SW 1271 (cell line): ENCODE data around the gene SLC9A9.
"Not testable (repeated sequence)": the region's sequence is repeated elsewhere in the genome, so short reads cannot be mapped to it uniquely, and the experiment has no call there.

ENCODE experiments used
- DNase-seq, 2 experiments: peaks; one replicate each; lab custom pipeline; 2025; lab: John Stamatoyannopoulos, UW

The SLC9A9 gene

DNA sequence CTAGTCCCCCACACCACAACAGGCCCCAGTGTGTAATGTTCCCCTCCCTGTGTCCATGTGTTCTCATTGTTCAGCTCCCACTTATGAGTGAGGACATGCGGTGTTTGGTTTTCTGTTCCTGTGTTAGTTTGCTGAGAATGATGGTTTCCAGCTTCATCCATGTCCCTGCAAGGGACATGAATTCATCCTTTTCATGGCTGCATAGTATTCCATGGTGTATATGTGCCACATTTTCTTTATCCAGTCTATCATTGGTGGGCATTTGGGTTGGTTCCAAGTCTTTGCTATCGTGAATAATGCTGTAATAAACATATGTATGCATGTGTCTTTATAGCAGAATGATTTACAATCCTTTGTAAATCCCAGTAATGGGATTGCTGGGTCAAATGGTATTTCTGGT is 152.9 kb downstream of the SLC9A9 start:
- not testable (repeated sequence) for DNase-seq

DNA sequence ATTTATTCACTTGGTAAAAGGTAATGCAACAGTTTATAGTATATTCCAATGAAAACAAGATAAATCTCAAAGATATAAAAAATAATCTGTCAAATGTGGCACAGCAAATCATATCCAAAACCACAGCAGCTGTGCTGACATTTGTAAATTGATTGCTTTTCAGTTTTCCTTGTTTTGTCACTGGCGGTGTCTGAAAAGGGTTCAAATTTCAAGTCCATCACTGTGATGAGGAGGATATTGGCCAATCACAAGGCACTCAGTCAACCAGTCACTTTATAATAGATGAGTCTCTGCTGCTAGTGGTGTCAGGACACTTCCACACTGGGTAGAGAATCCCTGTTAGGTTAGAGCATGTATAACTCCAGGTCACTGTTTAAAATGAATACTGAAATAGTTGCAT is 154.8 kb downstream of the SLC9A9 start:
- no peak for DNase-seq

DNA sequence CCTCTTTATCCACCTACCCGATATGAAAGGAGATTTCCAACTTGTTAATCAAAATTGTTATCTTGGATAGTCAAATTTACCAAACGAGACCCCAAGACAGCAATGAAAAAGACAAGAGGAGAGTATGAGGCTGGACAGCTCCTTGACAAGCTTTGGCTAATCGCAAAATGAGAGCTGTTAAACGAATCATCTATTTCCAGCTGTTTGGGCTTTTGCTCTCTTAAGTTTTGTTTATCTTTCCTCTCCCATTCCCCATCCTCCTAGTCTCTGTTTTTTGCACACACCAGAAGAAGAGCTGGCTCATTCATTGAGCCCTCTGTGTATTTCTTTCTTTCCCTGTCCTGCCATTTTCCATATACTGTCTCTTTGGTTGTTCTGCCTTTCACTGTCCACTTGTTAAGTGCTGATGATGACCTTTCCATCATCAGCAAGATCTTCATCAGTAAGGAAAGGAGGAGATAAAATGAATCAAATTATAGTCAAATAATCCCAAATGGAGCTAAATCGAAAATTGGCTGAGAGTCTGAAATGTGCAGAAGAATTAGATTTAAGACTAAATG is 161.6 kb downstream of the SLC9A9 start:
- DNase-seq: no peak

DNA sequence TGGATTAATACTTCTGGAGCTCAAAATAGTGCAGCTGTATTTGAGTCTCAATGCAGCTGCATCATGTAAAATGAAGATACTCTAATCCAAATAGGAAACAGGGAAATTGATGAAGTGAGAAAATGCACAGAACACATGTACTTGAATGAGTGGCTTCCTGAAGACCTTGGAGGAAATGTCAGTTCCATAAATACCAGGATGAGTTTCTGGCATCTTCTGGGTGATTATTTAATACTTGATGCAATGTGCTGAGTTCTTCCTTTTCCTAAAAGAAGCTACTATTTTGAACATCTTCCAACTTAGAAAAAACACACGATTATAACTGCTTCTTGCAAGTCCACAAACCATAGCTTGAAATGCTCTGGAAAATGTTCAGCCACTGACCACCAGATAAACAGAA is 162.8 kb downstream of the SLC9A9 start:
- no peak for DNase-seq

DNA sequence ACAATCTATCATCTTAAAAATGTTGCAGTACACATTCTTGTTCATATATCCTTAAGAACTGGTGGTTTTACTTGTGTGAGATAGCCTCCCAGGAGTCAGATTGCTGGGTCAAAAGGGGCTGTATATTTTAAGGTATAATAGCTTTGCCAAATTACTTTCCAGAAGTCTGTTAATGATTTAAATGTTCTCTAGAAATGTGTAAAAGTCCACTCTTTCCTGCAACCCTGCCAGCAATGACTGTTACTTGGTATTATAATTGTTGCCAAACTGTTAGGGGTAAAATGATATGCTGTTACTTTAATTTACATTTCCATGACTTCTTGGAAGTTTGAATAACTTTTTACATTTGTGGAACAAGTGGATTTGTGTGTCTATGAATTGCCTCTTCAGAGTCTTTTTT is 170.8 kb downstream of the SLC9A9 start:
- no peak for DNase-seq

DNA sequence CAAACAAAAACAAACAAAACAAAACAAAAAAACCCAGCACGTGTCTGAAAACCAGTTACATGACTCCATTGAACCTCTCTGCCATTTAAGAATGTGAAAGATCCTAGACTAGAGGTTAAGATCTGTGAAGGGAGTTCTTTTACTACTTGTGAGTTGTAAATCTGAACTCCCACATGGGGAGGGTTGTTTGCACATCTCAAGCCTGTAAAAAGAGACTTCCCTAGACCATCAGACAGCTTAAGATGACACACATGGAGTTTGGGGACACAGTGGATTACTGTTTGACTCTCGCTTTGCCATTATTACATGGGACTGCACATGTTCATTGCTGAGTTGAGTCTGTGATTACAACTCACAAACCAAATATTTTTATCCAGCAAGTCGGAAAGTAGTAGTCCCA is 171.5 kb downstream of the SLC9A9 start:
- DNase-seq: no peak

DNA sequence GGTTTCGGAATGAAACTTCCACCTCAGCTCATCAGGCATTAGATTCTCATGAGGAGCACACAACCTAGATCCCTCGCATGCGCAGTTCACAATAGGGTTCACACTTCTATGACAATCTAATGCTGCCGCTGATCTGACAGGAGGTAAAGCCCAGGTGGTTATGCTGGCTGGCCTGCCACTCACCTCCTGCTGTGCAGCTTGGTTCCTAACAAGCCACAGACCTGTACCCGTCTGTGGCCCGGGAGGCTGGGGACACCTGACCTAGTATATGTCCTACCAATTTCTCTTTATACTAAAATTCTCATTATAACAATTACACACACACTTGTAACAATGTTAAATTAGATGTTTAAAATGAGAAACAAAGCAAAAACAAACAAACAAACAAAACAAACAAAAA is 172.2 kb downstream of the SLC9A9 start:
- no peak for DNase-seq

DNA sequence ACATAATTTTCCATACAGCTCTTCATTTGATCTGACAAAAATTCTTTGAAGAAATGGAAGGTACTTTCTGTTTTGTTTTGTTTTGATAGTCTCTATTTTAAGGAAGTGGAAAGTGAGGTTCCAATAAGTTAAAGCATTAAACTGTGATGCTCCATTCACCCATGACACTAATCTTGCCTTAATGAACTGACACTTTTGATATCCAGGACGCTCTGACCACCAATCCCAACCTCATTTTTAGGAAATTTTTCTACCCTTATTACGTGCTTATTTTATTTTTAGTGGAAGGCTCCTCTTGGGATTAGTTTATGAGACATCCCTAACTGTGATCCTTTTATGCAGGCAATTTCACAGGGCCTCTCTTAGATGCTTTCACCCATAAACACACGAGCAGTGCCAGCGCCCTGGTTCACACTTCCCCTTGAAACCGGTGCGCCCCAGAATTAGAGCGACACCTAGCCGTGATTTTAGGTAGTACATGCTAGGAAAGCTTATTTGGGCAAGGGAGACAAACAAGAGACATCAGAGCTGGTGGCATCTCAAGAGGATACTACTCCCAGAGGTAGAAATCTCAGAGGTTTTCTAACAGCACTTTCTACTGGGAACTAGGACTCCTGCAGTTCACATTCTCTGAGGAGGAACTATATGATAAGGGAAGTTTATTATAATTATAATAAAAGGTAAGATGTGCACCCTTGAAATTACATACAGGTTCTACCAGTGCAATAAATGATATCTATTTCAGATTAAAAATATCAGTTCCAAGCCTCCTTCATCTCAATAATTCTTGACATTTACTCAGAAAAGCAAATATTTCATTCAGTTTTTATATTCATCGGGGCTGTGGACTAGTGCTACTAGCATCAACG is 173.9 kb downstream of the SLC9A9 start:
- DNase-seq: peak in 1 of 2 experiments; percentile 63

DNA sequence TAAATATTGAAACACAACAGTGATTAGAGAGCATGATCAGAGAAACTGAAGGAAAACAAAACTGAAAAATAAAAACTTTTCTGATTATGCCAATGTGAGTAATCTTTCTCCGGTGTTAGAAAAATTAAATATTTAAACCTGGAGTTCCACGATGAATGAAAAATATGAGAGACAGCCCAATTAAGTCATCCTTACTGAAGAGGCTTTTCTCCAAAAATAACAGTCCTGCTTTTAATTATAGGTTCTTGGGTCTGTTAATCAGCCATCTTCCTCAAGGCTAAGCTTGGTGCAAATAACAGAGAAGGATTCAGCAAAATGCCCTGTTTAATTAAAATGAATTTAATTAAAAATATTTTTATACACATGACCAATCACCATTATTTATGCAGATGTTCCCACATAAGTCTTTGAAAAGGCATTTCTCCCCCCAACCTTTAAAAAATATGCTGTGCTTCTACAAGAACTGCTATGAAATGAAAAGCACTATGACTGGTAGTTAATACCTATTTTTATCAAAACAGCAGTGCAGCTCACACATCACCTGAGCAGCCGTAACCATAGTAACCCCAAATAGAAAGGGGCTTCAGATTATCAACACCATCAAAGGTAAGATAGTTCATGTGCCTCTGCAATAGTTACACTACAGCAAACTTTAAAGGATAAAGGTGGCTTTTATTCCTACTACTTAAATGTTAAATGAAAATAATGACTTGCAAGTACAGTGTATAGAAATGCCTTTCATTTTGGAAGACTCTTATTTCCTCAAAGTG is 175.7 kb downstream of the SLC9A9 start:
- DNase-seq: no peak

DNA sequence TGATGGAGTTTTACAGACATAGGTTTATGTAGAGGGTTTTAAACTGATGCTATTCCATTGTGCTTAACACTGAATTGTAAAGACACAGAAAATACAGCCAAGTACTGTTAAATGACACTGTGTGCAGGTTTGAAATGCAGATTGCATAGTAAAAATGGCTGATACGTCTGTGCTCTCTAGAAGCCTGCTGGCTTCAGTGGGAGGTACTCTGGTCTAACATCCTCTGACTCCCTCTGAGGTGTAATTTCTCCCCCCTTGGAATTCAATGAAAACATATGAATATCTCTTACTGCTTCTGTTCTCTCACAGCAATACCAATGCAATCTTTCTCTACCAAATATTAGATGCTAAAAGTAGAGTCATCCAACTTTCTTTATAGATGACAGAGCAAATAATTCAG is 176.6 kb downstream of the SLC9A9 start:
- no peak for DNase-seq

DNA sequence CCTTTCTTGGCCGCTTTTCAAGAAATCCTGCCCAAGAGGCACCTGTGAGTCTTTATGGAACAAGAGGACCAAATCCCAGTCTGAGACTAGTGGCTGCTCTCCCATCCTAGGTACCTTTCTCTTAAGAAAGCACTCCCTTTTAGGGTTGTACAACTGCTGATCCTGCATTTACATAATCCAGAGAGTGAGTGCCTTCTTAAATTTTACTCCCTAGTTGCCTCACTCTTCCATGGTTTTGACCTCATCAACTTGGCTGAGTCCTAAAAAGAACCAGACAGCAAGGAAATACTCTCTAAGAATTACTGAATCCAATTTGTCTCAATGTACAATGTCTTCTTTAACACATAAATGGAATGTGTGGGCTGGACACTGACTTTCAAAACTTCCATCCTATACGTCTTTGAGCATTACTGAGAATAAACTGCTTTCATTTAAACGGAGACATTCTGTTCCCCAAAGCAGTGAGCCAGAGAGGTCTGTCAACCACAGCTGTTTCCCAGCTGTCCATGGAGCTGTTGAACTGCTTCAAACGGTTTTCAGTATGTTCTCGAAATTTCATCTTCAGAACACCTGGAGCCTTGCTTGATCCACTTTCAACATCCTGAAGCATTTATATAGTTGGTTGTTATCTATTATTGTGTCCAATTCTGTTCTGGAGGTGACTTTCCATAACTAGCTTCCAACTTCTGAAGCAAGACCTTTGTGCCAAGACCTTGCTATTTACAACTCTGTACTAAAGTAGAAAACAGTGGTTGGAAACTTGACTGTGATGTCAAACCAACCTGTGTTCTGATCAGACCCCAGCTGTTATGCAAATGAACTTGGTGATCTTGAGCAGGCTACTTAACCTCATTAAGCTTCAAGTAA is 179.1 kb downstream of the SLC9A9 start:
- no peak for DNase-seq

DNA sequence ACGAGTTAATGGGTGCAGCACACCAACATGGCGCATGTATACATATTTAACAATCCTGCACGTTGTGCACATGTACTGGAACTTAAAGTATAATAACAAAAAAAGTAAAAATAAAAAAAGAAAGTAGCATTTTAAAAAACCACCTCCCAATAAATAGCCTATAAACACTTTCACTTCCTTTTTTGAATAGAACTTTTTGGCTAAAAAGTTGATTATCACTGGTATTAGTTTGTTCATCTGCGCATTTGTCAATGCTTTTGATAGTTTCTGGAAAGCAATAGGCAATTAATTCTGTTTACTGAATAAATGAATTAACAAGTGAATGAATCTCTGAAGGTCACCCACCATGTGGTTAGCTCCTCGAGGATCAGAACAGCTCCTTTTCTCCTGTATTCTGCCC is 179.9 kb downstream of the SLC9A9 start:
- DNase-seq: no peak

DNA sequence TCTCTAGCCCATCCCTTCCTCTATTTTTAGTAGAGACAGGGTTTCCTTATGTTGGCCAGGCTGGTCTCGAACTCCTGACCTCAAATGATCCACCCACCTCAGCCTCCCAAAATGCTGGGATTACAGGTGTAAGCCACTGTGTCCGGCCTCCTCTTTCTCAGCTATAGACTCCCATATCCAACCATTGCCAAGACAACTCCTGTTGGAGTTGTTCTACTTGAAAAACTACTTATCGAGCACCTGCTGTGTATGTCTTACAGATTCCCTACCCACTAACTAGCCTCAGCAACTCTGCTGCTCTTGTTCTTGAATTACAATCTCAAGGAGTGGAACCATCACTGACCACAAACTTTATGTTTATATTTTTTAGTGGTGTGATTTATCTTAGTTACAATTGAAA is 186.6 kb downstream of the SLC9A9 start:
- no peak for DNase-seq

DNA sequence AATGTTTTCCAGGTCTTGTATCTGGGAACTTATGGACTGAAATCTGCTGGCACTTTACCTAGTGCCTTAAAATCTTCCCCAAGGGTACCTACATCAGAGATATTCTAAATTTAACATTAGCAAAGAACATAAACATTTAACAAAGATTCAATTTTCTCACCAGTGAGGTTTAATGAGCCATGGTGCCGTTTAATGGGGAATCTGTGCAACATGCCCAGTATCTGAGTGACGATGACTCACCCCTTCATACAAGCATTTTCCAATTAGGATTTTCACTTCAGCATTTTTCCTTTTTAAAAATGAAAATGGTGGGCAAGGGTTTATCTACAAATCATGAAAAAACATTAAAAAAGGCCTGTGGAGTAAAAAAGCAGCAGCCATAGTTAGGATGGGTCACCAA is 189.4 kb downstream of the SLC9A9 start:
- no peak for DNase-seq

DNA sequence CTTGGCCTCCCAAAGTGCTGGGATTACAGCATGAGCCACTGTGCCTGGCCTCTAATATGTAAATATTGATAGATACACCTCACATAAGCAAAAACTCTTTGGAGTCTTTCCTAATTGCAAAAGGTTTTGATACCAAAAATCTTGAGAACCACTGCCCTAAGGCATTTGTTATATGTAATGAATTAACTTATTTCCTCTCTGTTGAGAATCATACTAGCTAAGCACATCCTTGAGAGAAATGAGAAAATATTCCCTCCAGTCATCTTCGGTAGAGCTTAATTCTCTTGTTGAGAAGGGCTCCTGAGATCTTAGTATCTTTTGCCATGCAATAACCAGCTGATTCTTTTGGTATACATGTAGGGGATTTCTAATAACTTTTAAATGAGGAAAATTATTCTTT is 190.2 kb downstream of the SLC9A9 start:
- DNase-seq: no peak

DNA sequence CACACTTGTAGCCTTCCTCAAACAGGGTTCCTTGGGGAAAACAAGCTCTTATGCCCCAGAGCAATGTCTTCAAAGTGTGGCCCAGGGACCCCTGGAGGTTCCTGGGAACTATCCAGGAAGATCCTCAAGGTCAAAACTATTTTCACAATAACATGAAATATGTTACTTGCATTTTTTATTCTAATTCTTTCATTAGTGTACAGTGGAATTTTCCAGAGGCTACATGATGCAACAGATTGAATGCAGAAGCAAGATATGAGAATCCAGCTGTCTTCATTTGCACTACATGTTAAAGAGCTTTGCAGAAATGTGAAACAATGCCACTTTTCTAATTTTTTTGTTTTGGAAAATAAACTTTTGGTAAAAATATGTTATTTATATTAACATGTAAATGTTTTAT is 190.9 kb downstream of the SLC9A9 start:
- no peak for DNase-seq

DNA sequence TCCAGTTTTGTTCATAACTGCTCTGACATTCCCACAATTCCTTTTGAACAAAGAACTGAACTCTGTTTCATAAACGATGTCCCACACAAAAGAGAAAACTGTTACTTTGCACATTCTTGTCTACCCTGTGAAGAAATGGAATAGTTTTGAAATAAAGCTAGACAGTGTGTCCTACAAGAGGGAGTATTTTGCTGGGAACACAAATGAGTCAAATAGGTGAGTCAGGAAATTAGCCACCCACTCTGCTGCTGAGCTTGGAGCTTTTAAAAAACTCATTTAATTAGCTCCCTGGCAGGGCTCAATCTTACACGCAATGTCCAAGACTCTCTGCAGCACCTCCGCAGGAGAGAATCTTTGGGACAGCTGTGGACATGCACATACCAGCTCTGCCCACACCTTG is 193.4 kb downstream of the SLC9A9 start:
- no peak for DNase-seq

DNA sequence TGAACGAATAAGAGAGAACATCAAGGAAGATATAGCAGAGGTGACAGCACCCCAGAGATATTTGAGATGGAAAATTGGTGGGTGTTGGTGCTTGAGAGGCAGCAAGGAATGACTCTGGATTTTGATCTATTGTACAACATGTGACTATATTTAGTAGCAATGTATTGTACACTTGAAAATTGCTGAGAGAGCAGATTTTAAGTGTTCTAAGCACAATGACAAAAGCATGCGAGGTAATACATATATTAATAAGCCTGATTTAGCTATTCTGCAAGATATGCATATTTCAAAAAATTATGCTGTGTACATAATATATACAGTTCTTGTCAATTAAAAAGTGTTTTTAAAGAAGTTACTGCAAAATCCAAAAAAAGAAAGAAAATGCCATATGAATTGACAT is 194.3 kb downstream of the SLC9A9 start:
- DNase-seq: no peak

DNA sequence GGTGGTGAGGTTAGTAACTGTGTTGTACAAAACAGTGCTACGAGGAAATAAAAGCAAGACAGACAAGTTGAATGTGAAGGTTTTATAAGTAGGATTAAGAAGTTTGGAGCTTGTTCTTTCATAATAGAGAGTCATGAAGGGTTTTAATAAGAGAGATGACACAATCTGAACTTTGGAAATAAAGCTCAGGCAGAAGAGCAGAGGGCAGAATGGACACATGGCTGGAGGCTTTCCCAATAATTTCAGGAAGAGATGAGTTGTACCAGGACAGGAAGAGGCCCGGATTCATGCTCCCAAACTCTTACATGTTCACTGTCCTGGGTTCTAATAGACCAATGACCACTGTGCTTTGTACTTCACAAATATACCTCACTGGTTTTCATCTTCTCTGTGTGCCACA is 194.8 kb downstream of the SLC9A9 start:
- DNase-seq: no peak

DNA sequence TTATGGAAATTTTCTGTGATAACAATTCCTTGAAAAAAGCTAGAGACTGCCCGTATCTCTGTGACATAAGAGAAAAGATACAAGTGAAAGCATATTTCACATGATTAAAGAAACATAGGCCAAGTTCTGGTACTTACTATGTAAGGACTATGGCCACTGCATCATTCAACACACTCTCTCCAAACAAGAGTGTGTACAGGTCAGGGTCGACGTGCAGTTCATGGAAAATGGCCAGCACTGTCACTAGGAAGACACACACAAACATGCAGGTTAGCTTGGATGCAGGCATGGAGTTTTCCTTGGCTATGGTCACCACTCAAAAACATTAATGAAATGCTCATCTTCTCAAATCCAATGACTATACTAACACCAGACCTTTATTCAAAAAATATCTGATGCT is 196.2 kb downstream of the SLC9A9 start:
- no peak for DNase-seq

DNA sequence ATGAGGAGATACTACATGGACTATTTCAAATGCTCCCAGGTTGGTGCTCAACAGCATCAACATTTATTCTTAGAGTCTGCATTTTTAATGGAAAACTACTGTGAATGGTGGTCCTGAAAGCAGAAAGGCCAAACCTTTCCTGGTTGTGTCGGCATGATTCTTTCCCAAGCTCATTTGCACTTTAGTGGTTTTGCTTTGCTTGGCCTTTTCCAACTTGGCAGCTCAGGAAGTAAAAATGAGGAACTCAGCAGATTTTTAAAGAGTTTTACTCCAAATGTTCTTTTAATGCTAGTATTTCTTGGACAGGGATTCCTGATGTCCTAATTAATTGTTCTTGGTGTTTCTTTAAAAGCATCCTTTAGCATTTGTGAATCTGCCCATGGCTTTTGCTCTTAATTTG is 197.4 kb downstream of the SLC9A9 start:
- DNase-seq: no peak

DNA sequence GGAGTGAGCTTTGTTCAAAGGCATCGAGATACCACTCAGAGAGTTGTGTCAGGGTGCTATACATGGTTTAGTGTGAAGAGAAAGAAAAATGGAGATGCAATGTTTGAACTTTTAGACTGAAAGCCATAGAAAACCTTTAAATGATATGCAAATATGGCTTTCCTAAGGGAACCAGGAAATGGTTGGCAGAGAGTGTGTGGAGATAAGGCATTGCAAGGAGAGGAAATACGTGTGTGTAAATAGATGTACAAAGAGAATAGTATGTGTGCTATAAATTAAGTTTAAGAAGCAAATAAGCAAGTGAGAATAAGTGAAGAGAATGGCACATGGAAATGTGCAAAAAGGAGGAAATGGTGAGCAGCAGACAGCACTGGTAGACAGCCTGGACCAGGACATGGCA is 198.1 kb downstream of the SLC9A9 start:
- no peak for DNase-seq
